ENCODE measurements around the gene HSFX1. TPM values are rescaled to one million over a fixed set of nuclear protein-coding genes. Genes with fewer than 3 reads are reported as not detected.

Gene HSFX1
- total RNA-seq, 1 experiment from 2014 or later: 1.0 TPM

GRCh38 chrX:149807747-149808458 lies 34.0 kb downstream of the HSFX1 start:
- CTCF ChIA-PET: no interaction called here
- no peak overlapping the region for H3K27ac ChIP-seq (ENCODE audit: low read length)
- TF ChIP-seq POLR2AphosphoS5 (IDR thresholded peaks at IDR 0.05; ENCODE audit: low read depth, low read length): no peak
- TF ChIP-seq SIN3A (IDR thresholded peaks at IDR 0.05; ENCODE audit: borderline replicate concordance, insufficient read depth, low read depth, low read length): no peak
- no peak for TF ChIP-seq CTCF (IDR thresholded peaks at IDR 0.05)
- no peak for TF ChIP-seq TCF7L2 (IDR thresholded peaks at IDR 0.05; ENCODE audit: low read depth, low read length)
- TF ChIP-seq REST (IDR thresholded peaks at IDR 0.05; ENCODE audit: insufficient read depth in 1 of 2, low read depth in 2 of 2, low read length in 1 of 2): no peak
- DNase-seq (ENCODE audit: low read depth, low spot score) (no peak), ATAC-seq (no peak)
- intact Hi-C loops (cut with micrococcal nuclease; ENCODE audit: unreplicated experiment) (no loop called here), in situ Hi-C loops (cut with HindIII; ENCODE audit: low pct_unique_long_range_greater_than_20kb, low sequenced_read_pairs) (no loop called here)
- H3K4me1 ChIP-seq (ENCODE audit: control insufficient read depth, insufficient read depth, low read length): no peaks in the 10 kb centered on the region
- H3K4me3 ChIP-seq (ENCODE audit: low read depth in 2 of 2, low read length in 2 of 2): no peak overlapping the region
- H3K27me3 ChIP-seq (ENCODE audit: control insufficient read depth, insufficient read depth, low read length): peaks cover 3% of the 10 kb centered on the region
- no TSS peak for BruUV-seq (replicated peaks)
- no peaks in the 10 kb centered on the region for H3K9me3 ChIP-seq (ENCODE audit: control insufficient read depth, insufficient read depth, low read depth, low read length)
- POLR2A ChIA-PET: no interaction called here
- H3K36me3 ChIP-seq (ENCODE audit: control insufficient read depth, insufficient read depth, low read length): no peaks in the 10 kb centered on the region

- no peak for TF ChIP-seq CTCF (IDR thresholded peaks at IDR 0.05)
- no peak for TF ChIP-seq REST (IDR thresholded peaks at IDR 0.05; ENCODE audit: insufficient read depth in 1 of 2, low read depth in 2 of 2, low read length in 1 of 2)
- H3K27ac ChIP-seq (ENCODE audit: low read length): no peak overlapping the region
- no peaks in the 10 kb centered on the region for H3K9me3 ChIP-seq (ENCODE audit: control insufficient read depth, insufficient read depth, low read depth, low read length)
- no peak overlapping the region for H3K4me3 ChIP-seq (ENCODE audit: low read depth in 2 of 2, low read length in 2 of 2)
- H3K36me3 ChIP-seq (ENCODE audit: control insufficient read depth, insufficient read depth, low read length): no peaks in the 10 kb centered on the region
- ATAC-seq: no peak
- no peaks in the 10 kb centered on the region for H3K4me1 ChIP-seq (ENCODE audit: control insufficient read depth, insufficient read depth, low read length)
- H3K27me3 ChIP-seq (ENCODE audit: control insufficient read depth, insufficient read depth, low read length): 0 out of 2 replicates have a peak, but pooled peaks cover 4% of the 10 kb centered on the region
- DNase-seq (ENCODE audit: low read depth, low spot score): no peak
- intact Hi-C loops (cut with micrococcal nuclease; ENCODE audit: unreplicated experiment) (no loop called here), in situ Hi-C loops (cut with HindIII; ENCODE audit: low pct_unique_long_range_greater_than_20kb, low sequenced_read_pairs) (no loop called here)
- no TSS peak for BruUV-seq (replicated peaks)
- CTCF ChIA-PET: no interaction called here
- POLR2A ChIA-PET: no interaction called here
Measured at GRCh38 chrX:149818652-149819051, 44.8 kb downstream of the HSFX1 start.
